ENCODE data around the gene ANAPC16. TPM values are rescaled to one million over a fixed set of nuclear protein-coding genes. Genes with fewer than 3 reads are reported as not detected.

Gene ANAPC16
- total RNA-seq, 4 donors from 2014 or later = 57.0 to 83.2 (median 69.3) TPM

GRCh38 chr10:72173262-72173618 lies 42.6 kb upstream of the ANAPC16 start:
- peaks cover 4% of the 10 kb centered on the region for H3K4me1 ChIP-seq
- WGBS = 96% methylated on average over 3 of the region's 3 CpGs
- H3K27ac ChIP-seq = no peak overlapping the region
- no peak for TF ChIP-seq POLR2A (IDR thresholded peaks at IDR 0.05)
- TF ChIP-seq CTCF (IDR thresholded peaks at IDR 0.05) = no peak
- no peak for TF ChIP-seq EP300 (IDR thresholded peaks at IDR 0.05)
- no peak for TF ChIP-seq POLR2AphosphoS5 (IDR thresholded peaks at IDR 0.05)
- H3K9me3 ChIP-seq = no peaks in the 10 kb centered on the region
- no peaks in the 10 kb centered on the region for H3K27me3 ChIP-seq
- peaks cover 14% of the 10 kb centered on the region for H3K36me3 ChIP-seq
- no peak for DNase-seq (ENCODE audit: low spot score in 2 of 2)
- H3K4me3 ChIP-seq = no peak overlapping the region

- no peak for DNase-seq (ENCODE audit: low spot score in 2 of 2)
- H3K27ac ChIP-seq = no peak overlapping the region
- WGBS = 85% methylated on average over 7 of the region's 7 CpGs
- H3K4me1 ChIP-seq = peaks cover 4% of the 10 kb centered on the region
- peaks cover 17% of the 10 kb centered on the region for H3K36me3 ChIP-seq
- no peaks in the 10 kb centered on the region for H3K9me3 ChIP-seq
- no peak overlapping the region for H3K4me3 ChIP-seq
- no peaks in the 10 kb centered on the region for H3K27me3 ChIP-seq
- TF ChIP-seq POLR2A (IDR thresholded peaks at IDR 0.05) (no peak), CTCF (IDR thresholded peaks at IDR 0.05) (no peak), EP300 (IDR thresholded peaks at IDR 0.05) (no peak), POLR2AphosphoS5 (IDR thresholded peaks at IDR 0.05) (no peak)
These were observed 42.1 kb upstream of the ANAPC16 start for GRCh38 chr10:72173619-72174296.

GRCh38 chr10:72174297-72174662 lies 41.5 kb upstream of the ANAPC16 start:
- Histone ChIP-seq H3K4me3 (no peak overlapping the region), H3K9me3 (no peaks in the 10 kb centered on the region), H3K36me3 (peaks cover 13% of the 10 kb centered on the region), H3K27me3 (no peaks in the 10 kb centered on the region), H3K4me1 (peaks cover 4% of the 10 kb centered on the region), H3K27ac (no peak overlapping the region)
- TF ChIP-seq POLR2AphosphoS5 (IDR thresholded peaks at IDR 0.05) (no peak), EP300 (IDR thresholded peaks at IDR 0.05) (no peak), POLR2A (IDR thresholded peaks at IDR 0.05) (no peak), CTCF (IDR thresholded peaks at IDR 0.05) (no peak)
- no peak for DNase-seq (ENCODE audit: low spot score in 2 of 2)

GRCh38 chr10:72175149-72175548 lies 40.7 kb upstream of the ANAPC16 start:
- no peak for DNase-seq (ENCODE audit: low spot score in 2 of 2)
- Histone ChIP-seq H3K4me1 (peaks cover 4% of the 10 kb centered on the region), H3K27me3 (no peaks in the 10 kb centered on the region), H3K4me3 (no peak overlapping the region), H3K36me3 (peaks cover 12% of the 10 kb centered on the region), H3K27ac (no peak overlapping the region), H3K9me3 (no peaks in the 10 kb centered on the region)
- WGBS = 51% methylated on average over 1 of the region's 1 CpG
- TF ChIP-seq POLR2AphosphoS5 (IDR thresholded peaks at IDR 0.05) = no peak
- TF ChIP-seq CTCF (IDR thresholded peaks at IDR 0.05) = no peak
- no peak for TF ChIP-seq EP300 (IDR thresholded peaks at IDR 0.05)
- no peak for TF ChIP-seq POLR2A (IDR thresholded peaks at IDR 0.05)

- H3K4me1 ChIP-seq = no peaks in the 10 kb centered on the region
- H3K4me3 ChIP-seq = no peak overlapping the region
- no peak overlapping the region for H3K27ac ChIP-seq
- WGBS = 91% methylated on average over 2 of the region's 2 CpGs
- H3K27me3 ChIP-seq = no peaks in the 10 kb centered on the region
- H3K9me3 ChIP-seq = no peaks in the 10 kb centered on the region
- peaks cover 13% of the 10 kb centered on the region for H3K36me3 ChIP-seq
- DNase-seq (ENCODE audit: low spot score in 2 of 2) = no peak
- no peak for TF ChIP-seq EP300 (IDR thresholded peaks at IDR 0.05)
- no peak for TF ChIP-seq POLR2A (IDR thresholded peaks at IDR 0.05)
- no peak for TF ChIP-seq CTCF (IDR thresholded peaks at IDR 0.05)
- no peak for TF ChIP-seq POLR2AphosphoS5 (IDR thresholded peaks at IDR 0.05)
These were observed 39.1 kb upstream of the ANAPC16 start for GRCh38 chr10:72176701-72177100.
